Ramos (cell line): ENCODE data around the gene PPP2R2C.

ENCODE experiments used
- in situ Hi-C: fragments of 300-500 bp; cut with MboI; formaldehyde crosslinking; loops from one replicate; pipeline ENCODE4 v1.14.3; 2022; ENCODE audit warnings: low sequenced_read_pairs; ENCODE audit not compliant: unreplicated experiment

PPP2R2C gene

DNA sequence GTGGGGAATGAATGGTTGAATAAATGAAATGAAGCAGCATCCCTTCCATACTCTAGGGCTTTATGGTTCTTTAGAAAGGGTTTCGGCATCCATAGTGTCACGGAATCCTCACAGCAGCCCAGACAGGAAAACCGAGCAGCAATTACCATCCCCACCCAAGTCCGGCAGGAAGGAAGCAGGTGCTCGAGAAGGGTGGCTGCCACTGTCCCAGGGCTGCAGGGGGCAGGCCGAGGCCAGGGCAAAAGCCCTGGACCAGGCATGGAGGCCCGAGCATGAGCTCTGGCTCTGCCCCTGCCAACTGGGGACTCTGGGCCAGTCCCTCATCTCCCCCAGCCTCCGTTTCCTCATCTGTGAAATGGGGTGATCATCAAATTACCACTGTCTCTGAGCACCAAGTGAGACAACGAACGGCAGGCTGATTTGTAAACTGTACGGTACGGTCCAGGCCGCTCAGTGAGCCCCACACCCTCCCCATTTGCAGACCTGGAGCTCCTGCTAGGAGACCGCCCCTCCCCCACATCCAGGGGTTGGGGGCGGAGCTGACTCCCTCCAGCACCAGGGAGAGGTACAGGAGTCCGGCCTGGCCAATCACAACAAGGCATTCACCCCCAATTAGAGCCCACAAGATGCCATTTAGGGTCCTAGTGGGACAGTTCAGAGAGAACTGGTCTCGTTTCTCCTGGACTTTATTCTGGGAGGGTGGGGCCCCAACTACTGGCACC, 102.3 kb downstream of the PPP2R2C start:
- in situ Hi-C loops: no loop called here

GRCh38 chr4:6369511-6369910, 102.9 kb downstream of the PPP2R2C start:
- in situ Hi-C loops: no loop called here

DNA sequence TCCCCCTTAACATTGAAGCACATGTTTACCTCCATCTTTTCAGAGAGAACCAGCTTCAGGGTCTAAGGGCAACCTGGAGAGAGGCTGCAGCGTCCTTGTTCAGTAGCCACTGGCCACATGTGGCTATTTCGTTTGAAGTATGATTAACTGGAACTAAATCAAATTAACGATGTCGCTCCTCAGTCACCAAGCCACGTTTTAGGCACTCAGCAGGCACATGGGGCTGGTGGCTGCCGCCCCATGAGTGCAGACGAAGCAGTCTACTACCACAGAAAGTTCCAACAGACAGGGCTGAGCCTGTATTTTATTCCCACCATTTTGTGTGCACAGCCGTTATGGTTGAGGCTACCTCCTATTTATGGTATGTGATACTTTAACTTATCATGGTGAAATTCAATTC, 103.4 kb downstream of the PPP2R2C start:
- in situ Hi-C loops: no loop called here

- in situ Hi-C loops: no loop called here
Measured at GRCh38 chr4:6368601-6369000, 103.8 kb downstream of the PPP2R2C start.

- in situ Hi-C loops: no loop called here
Measured at GRCh38 chr4:6368096-6368495, 104.3 kb downstream of the PPP2R2C start.

- in situ Hi-C loops: no loop called here
Measured at GRCh38 chr4:6367371-6367851, 105.0 kb downstream of the PPP2R2C start.

DNA sequence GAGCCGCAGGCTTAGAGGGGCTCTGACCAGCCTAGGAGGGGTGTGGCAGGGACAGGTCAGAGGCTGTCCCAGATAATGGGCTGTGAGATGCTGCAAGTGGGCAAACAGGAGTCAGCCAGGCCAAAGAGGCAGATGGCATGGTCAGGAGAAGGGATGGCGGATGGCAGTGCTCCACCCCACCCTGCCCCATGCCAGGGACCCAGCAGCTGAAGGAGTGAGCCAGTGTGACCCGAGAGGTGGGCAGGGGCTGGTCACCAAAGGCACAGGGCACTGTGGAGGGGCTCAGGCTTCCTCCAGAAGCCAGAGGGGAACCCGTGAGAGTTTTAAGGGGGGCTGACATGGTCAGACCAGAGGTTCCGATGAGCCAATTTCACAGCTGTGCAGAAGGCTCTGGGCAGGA, 105.8 kb downstream of the PPP2R2C start:
- in situ Hi-C loops: no loop called here

DNA sequence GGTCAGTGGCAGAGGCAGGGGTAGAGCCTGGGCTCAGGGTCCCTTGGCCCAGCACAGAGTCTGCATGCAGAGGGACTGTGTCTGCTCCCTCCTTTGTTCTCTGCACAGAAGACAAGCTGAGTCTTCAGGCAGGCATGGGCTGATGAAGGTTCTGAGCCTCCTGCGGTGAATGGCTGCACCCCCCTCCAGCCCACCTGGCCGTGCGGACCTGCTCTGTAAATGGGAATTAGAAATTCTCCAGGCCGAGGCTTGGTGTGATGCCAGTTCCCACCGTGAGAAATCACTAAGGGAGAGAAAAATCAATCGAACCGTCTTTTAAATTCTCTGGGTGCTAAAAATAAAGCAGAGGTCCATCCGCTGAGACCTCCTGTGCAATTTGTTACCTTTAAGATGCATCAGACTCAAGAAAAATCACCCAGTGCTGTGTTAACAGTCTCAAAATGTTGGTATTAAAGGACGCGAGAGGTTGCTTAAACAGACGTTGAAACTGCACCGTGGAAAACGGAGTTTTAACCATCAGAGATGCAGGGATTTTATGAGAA, 106.8 kb downstream of the PPP2R2C start:
- in situ Hi-C loops: no loop called here

GRCh38 chr4:6364581-6364980, 107.8 kb downstream of the PPP2R2C start:
- in situ Hi-C loops: no loop called here

GRCh38 chr4:6364146-6364545, 108.3 kb downstream of the PPP2R2C start:
- in situ Hi-C loops: no loop called here

DNA sequence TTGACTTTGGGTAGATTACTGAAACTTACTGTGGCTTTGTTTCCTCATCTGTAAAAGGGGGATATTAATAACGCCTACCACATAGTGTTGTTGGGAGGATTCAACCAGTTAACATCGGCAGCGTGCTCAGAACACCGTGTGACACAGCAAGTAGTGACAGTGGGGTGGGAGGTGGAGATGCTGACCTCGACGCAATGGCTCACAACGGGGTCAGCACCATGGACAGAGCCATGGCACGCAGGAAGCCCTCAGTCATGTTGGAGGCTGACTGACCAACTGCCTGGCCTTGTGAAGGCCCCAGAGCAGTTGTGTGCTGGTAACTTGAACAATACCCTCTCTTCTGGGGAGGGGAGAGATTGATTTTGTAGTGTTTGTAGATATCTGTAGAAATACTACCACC, 109.5 kb downstream of the PPP2R2C start:
- in situ Hi-C loops: no loop called here

- in situ Hi-C loops: no loop called here
Measured at GRCh38 chr4:6362243-6362885, 110.0 kb downstream of the PPP2R2C start.

DNA sequence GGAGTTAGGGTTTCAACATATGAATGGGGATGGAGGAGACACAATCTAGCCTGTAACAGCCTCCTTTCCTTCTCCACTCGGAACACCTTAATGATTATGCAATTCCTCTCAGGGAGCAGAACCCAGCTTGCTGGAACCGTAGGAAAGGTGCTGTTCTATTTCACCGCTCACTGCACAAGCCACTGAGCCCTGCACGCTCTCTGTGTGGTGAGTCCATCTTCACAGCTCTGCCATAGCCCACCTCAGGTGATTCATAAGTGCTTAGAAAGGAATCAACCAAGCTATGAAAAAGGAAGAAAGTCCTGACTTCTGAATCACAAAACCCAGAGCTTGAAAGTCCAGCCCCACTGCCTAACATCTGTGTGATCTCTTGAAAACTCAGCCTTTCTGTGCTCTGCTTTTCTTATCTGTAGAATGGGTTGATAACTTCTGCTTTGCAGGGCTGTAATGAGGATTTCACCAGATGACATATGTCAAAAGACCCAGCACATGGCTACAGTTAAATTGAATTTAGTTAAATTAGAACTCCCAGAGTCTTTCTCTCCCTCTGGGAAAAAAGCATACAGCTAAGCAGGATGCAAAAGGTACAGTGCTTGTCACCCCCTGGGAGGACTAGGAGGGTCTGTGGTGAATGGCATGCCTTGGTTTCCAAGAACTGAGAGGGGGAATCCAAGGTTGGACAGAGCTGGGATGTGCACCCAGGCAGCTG, 111.2 kb downstream of the PPP2R2C start:
- in situ Hi-C loops: no loop called here

DNA sequence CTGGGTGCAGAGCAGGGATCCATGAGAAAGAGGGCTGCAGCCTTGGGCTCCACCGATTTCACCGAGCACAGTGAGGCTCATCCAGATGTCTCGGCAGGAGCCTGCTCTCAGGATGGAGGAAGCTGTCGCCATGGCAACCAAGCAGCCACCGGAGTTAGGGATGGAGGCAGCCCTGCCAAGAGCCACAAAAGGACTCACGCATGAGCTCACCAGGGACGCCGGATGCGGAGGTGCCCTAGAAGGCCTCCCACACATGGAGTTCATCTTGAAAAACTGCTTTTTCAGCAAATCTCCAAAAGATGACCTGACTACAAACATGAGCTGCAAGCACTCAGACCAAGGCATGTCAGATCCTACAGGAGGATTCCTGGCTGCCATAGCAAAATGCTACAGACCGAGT, 112.0 kb downstream of the PPP2R2C start:
- in situ Hi-C loops: no loop called here

GRCh38 chr4:6359536-6360308, 112.7 kb downstream of the PPP2R2C start:
- in situ Hi-C loops: no loop called here

GRCh38 chr4:6357476-6357875, 114.9 kb downstream of the PPP2R2C start:
- in situ Hi-C loops: no loop called here

- in situ Hi-C loops: no loop called here
Measured at GRCh38 chr4:6356076-6356560, 116.3 kb downstream of the PPP2R2C start.

DNA sequence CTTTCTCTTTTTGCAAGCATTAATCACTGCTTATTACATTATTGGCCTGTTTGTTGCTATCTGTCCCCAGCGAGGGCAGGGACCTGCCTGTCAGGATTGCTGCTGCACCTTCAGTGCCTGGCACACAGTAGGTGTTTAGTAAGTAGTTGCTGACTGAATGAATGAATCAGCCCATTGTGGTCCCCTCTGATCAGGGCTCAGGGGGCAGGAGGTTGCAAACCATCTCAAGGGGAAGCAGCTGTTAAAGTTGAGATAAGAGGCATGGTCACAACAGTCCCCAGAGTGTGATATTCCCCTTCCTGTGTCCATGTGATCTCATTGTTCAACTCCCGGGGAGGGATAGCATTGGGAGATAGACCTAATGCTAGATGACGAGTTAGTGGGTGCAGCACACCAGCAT, 117.4 kb downstream of the PPP2R2C start:
- in situ Hi-C loops: no loop called here

- in situ Hi-C loops: no loop called here
Measured at GRCh38 chr4:6354626-6355025, 117.8 kb downstream of the PPP2R2C start.

DNA sequence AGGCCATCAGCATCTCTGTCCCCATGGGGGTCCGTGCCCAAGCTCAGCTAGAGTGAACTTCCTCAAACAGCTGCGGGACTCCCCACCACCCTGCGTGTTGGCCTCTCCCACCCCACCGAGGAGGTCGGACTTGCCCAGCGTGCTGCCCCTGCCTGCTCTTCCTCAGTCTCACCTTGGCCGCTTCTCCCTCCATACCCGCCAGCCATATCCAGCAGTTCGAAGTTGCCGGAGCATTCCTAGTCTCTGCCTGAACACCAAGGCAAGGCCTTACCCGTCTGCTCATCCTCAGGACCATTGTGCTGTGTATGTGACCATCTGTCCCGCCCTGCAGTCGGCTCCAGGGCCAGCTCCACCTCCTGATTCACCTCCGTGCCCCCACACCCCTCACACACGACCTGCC, 118.3 kb downstream of the PPP2R2C start:
- in situ Hi-C loops: no loop called here
